Upper lobe of left lung (tissue), 6 donors: ENCODE measurements around the gene NR3C2. TPM values are rescaled to one million over a fixed set of nuclear protein-coding genes. Genes with fewer than 3 reads are reported as not detected.
A peak's percentile ranks its signal among the peaks of the same experiment; 100 is the strongest.

ENCODE experiments used
- ATAC-seq, 2 donors: fragments of 200-7000 bp; cut with Tn5 transposase; one replicate each; pipeline ENCODE4 v1.9.1; 2022; ENCODE audit warnings: mild to moderate bottlenecking in 2 of 2, moderate library complexity in 2 of 2; ENCODE audit not compliant: low FRiP score in 2 of 2
- DNase-seq, 2 donors: peaks; one replicate each; pipeline ENCODE4 v3.0.0-alpha.2; 2019 to 2020
- H3K27ac ChIP-seq, 4 donors: fragments of 200-600 bp; sonication (generic); one replicate each; pipeline ENCODE4 v1.5.1; 2016 to 2019
- H3K27me3 ChIP-seq, 4 donors: fragments of 200-600 bp; sonication (generic); one replicate each; pipeline ENCODE4 v1.5.1; 2017 to 2019
- H3K36me3 ChIP-seq, 4 donors: fragments of 200-600 bp; sonication (generic); one replicate each; pipeline ENCODE4 v1.5.1; 2016 to 2019
- H3K4me1 ChIP-seq, 4 donors: fragments of 200-600 bp; sonication (generic); one replicate each; pipeline ENCODE4 v1.5.1; 2018 to 2019
- H3K4me3 ChIP-seq, 4 donors: fragments of 200-600 bp; sonication (generic); one replicate each; pipeline ENCODE4 v1.5.1; 2017 to 2019; ENCODE audit warnings: mild to moderate bottlenecking in 2 of 4, moderate library complexity in 1 of 4
- H3K9me3 ChIP-seq, 4 donors: fragments of 200-600 bp; sonication (generic); one replicate each; pipeline ENCODE4 v1.5.1; 2018 to 2019
- EP300 ChIP-seq, 4 donors: sonication (generic); formaldehyde crosslinking; IDR thresholded peaks; one replicate each; pipeline ENCODE4 v1.5.1; 2017; ENCODE audit warnings: antibody characterized with exemption in 4 of 4, control low read depth in 2 of 4
- POLR2A ChIP-seq, 4 donors: fragments of 450-650 bp; IDR thresholded peaks; one replicate each; pipeline ENCODE4 v1.5.1; 2016 to 2017; ENCODE audit warnings: antibody characterized with exemption in 4 of 4, mild to moderate bottlenecking in 2 of 4
- POLR2AphosphoS5 ChIP-seq, 2 donors: sonication (generic); formaldehyde crosslinking; IDR thresholded peaks; one replicate each; pipeline ENCODE4 v1.5.1; 2017; ENCODE audit warnings: antibody characterized with exemption in 2 of 2
- WGBS, 2 donors: methylation state at CpG; one replicate each; pipeline ENCODE4 v1.1.5; 2017 to 2018; 5-methylcytosine and 5-hydroxymethylcytosine counted together
- total RNA-seq, 6 donors: library from RNA; depleted of rRNA in 4 of 6; stranded (reverse); fragments of >200 nt in 4 of 6; gene quantifications; one replicate each; pipeline versions ENCODE4 v1.1.0 to v1.2.1, GENCODE V29; 2016 to 2021
- TF ChIP-seq, protein P1 (sequence below), 6 experiments: fragments of 450-650 bp in 4 of 6; fragments of 200-600 bp in 2 of 6; sonication (generic) in 2 of 6; IDR thresholded peaks; one replicate each; pipeline ENCODE4 v1.5.1; 2016 to 2019; ENCODE audit warnings: antibody characterized with exemption in 6 of 6
- donor health status: DM: no; HTN: no; CAD: no; lungs with moderate emphysema.
- donor health status: DM: no; HTN: yes; CAD: no; lungs with severe emphysema.

Gene NR3C2
- total RNA-seq, 6 donors from 2014 or later: 10.3 to 39.8 (median 23.7) TPM

- no peak overlapping the region for H3K27ac ChIP-seq
- H3K4me1 ChIP-seq: peaks cover 0 to 15% (median under 1%) of the 10 kb centered on the region in 4 donors
- TF ChIP-seq POLR2A (IDR thresholded peaks at IDR 0.05) (no peak), EP300 (IDR thresholded peaks at IDR 0.05) (no peak), POLR2AphosphoS5 (IDR thresholded peaks at IDR 0.05) (no peak)
- TF ChIP-seq, protein P1, sequence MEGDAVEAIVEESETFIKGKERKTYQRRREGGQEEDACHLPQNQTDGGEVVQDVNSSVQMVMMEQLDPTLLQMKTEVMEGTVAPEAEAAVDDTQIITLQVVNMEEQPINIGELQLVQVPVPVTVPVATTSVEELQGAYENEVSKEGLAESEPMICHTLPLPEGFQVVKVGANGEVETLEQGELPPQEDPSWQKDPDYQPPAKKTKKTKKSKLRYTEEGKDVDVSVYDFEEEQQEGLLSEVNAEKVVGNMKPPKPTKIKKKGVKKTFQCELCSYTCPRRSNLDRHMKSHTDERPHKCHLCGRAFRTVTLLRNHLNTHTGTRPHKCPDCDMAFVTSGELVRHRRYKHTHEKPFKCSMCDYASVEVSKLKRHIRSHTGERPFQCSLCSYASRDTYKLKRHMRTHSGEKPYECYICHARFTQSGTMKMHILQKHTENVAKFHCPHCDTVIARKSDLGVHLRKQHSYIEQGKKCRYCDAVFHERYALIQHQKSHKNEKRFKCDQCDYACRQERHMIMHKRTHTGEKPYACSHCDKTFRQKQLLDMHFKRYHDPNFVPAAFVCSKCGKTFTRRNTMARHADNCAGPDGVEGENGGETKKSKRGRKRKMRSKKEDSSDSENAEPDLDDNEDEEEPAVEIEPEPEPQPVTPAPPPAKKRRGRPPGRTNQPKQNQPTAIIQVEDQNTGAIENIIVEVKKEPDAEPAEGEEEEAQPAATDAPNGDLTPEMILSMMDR (IDR thresholded peaks at IDR 0.05): no peak
- 84 to 92% methylated on average over 10 of the region's 10 CpGs for WGBS, 2 donors
- no peak for DNase-seq
- H3K9me3 ChIP-seq: no peaks in the 10 kb centered on the region
- H3K4me3 ChIP-seq: no peak overlapping the region
- no peaks in the 10 kb centered on the region for H3K27me3 ChIP-seq
- ATAC-seq: no peak
- peaks cover 0 to 6% (median 0%) of the 10 kb centered on the region in 4 donors for H3K36me3 ChIP-seq
These were observed 382.5 kb downstream of the NR3C2 start for GRCh38 chr4:148059617-148060180.

DNA sequence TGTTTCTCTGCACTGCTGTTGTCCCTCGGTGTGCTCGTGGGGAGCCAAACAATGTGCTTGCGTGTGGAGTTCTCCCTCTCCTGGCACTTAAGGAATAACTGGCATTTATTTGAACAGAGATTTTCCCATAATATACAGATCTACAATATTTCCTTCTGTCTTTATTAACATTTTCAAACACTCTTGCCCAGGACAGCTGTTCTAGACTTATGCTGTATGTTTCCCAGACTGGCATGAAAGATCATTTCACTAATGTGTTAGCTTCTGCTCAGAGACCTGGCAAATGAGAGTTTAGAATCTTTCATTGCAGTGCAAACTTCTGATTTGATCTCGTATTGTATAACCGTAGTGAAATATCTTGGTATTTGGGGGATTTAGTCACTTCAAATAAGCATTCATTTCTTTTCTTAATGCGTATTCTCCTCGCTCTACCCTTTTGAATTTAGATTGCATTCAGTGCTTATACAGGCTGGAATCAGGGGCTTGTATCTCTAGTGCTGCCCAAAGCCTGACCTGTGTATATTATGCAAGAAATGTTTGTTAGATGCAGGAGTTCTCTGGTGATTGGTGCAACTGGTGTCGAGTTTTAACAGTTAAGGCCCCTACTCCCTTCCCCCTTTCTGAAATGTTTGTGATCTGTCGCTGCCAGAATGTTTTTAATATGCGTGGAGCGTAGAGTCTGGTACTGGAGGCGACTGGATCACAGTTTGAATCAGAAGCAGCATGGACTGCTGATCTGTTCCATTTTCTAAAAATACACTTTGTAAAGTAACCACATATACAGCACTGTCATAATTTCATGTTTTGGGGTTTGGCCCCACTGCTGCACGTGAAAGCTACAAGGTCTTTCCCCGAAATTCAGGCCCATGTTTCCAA, 384.0 kb downstream of the NR3C2 start:
- no peak overlapping the region for H3K27ac ChIP-seq
- DNase-seq (no peak), ATAC-seq (no peak)
- no peaks in the 10 kb centered on the region for H3K27me3 ChIP-seq
- peaks cover 0 to 22% (median 5%) of the 10 kb centered on the region in 4 donors for H3K4me1 ChIP-seq
- TF ChIP-seq POLR2AphosphoS5 (IDR thresholded peaks at IDR 0.05) (no peak), EP300 (IDR thresholded peaks at IDR 0.05) (no peak), POLR2A (IDR thresholded peaks at IDR 0.05) (no peak)
- TF ChIP-seq, protein P1 (IDR thresholded peaks at IDR 0.05): no peak
- no peak overlapping the region for H3K4me3 ChIP-seq
- WGBS, 2 donors: 91 to 94% methylated on average over 14 of the region's 14 CpGs
- H3K36me3 ChIP-seq: no peaks in the 10 kb centered on the region
- H3K9me3 ChIP-seq: no peaks in the 10 kb centered on the region

- H3K4me1 ChIP-seq: peaks cover 0 to 22% (median 5%) of the 10 kb centered on the region in 4 donors
- no peaks in the 10 kb centered on the region for H3K9me3 ChIP-seq
- no peaks in the 10 kb centered on the region for H3K27me3 ChIP-seq
- TF ChIP-seq POLR2AphosphoS5 (IDR thresholded peaks at IDR 0.05): no peak
- no peak for TF ChIP-seq EP300 (IDR thresholded peaks at IDR 0.05)
- TF ChIP-seq POLR2A (IDR thresholded peaks at IDR 0.05): no peak
- ATAC-seq (no peak), DNase-seq (no peak)
- no peak overlapping the region for H3K4me3 ChIP-seq
- no peaks in the 10 kb centered on the region for H3K36me3 ChIP-seq
- WGBS, 2 donors: 92% methylated on average over 5 of the region's 5 CpGs
- H3K27ac ChIP-seq: no peak overlapping the region
These were observed 384.7 kb downstream of the NR3C2 start for GRCh38 chr4:148057516-148057915.

DNA sequence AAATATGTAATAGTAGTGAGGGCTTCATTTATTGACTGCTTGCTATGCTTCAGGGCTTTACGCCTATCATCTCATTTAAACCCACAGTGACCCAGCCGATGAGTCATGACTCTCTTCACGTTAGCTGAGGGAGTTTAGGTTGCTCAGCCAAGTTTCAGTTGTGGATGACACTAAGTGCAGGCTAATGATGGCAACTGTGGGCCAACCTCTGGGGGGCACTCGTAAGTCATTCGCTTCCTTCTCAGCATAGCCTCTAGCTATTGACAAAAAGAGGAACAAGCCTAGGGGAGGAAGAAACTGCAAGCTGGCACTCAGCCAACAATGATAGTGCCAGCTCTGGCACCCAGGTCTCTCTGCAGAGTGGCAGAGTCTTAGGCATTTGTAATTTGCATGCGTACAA, 385.3 kb downstream of the NR3C2 start:
- TF ChIP-seq EP300 (IDR thresholded peaks at IDR 0.05): no peak
- TF ChIP-seq POLR2A (IDR thresholded peaks at IDR 0.05): no peak
- TF ChIP-seq, protein P1 (IDR thresholded peaks at IDR 0.05): peak in 1 of 6 experiments; percentile 9
- H3K36me3 ChIP-seq: no peaks in the 10 kb centered on the region
- no peak overlapping the region for H3K27ac ChIP-seq
- DNase-seq (peak in 1 of 2 donors; percentile 68), ATAC-seq (peak; percentile 60 to 84)
- H3K9me3 ChIP-seq: no peaks in the 10 kb centered on the region
- 62 to 77% methylated on average over 6 of the region's 6 CpGs for WGBS, 2 donors
- H3K4me1 ChIP-seq: peaks cover 0 to 22% (median 5%) of the 10 kb centered on the region in 4 donors
- no peak overlapping the region for H3K4me3 ChIP-seq
- H3K27me3 ChIP-seq: no peaks in the 10 kb centered on the region

GRCh38 chr4:148055844-148056243, 386.4 kb downstream of the NR3C2 start:
- Histone ChIP-seq H3K9me3 (no peaks in the 10 kb centered on the region), H3K27ac (no peak overlapping the region), H3K4me1 (peaks cover 0 to 17% (median 5%) of the 10 kb centered on the region in 4 donors), H3K27me3 (no peaks in the 10 kb centered on the region), H3K4me3 (no peak overlapping the region), H3K36me3 (no peaks in the 10 kb centered on the region)
- DNase-seq (no peak), ATAC-seq (no peak)
- TF ChIP-seq POLR2AphosphoS5 (IDR thresholded peaks at IDR 0.05): no peak
- TF ChIP-seq, protein P1 (IDR thresholded peaks at IDR 0.05): no peak
- TF ChIP-seq POLR2A (IDR thresholded peaks at IDR 0.05): no peak
- no peak for TF ChIP-seq EP300 (IDR thresholded peaks at IDR 0.05)
- WGBS, 2 donors: 88 to 94% methylated on average over 6 of the region's 6 CpGs
